ENCODE measurements around the gene RRN3.
"Not testable (repeated sequence)": the region's sequence is repeated elsewhere in the genome, so short reads cannot be mapped to it uniquely, and the experiment has no call there.

DNA sequence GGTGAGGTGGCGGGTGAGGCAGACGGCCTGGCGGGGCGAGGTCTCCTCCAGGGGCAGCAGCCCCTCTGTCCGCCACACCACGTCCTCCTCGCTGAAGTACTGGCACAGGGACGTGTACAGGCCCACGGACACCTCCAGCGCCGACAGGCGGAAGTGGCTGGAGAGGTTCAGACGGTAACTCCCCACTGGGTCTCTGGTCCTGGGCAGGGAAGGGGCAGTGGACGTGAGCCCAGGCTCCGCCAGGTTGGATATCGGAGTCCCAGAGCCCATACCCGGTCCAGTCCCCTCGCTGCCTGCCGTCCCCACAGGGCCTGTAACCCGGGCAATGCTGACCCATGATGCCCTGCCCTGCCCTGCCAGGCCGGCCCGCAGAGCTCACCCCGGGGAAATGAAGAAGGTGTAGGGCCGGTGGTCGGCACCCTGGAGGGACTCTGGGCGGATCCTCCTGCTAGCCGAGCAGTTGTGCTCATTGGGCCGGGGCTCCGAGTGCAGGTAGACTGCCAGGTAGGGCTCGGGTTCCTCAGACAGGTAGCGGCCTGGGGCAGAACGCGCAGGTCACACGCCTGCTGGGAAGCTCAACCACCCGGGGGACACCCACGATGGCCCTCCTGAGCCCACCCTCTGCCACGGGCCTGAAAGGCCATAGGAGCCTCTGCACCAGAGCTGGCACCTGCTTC lies 36.3 kb upstream of the RRN3 start:
- TF ChIP-seq, protein P1, sequence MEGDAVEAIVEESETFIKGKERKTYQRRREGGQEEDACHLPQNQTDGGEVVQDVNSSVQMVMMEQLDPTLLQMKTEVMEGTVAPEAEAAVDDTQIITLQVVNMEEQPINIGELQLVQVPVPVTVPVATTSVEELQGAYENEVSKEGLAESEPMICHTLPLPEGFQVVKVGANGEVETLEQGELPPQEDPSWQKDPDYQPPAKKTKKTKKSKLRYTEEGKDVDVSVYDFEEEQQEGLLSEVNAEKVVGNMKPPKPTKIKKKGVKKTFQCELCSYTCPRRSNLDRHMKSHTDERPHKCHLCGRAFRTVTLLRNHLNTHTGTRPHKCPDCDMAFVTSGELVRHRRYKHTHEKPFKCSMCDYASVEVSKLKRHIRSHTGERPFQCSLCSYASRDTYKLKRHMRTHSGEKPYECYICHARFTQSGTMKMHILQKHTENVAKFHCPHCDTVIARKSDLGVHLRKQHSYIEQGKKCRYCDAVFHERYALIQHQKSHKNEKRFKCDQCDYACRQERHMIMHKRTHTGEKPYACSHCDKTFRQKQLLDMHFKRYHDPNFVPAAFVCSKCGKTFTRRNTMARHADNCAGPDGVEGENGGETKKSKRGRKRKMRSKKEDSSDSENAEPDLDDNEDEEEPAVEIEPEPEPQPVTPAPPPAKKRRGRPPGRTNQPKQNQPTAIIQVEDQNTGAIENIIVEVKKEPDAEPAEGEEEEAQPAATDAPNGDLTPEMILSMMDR (IDR thresholded peaks at IDR 0.05; ENCODE audit: insufficient read depth, low read length) = not testable (repeated sequence)
- TF ChIP-seq, protein P2, sequence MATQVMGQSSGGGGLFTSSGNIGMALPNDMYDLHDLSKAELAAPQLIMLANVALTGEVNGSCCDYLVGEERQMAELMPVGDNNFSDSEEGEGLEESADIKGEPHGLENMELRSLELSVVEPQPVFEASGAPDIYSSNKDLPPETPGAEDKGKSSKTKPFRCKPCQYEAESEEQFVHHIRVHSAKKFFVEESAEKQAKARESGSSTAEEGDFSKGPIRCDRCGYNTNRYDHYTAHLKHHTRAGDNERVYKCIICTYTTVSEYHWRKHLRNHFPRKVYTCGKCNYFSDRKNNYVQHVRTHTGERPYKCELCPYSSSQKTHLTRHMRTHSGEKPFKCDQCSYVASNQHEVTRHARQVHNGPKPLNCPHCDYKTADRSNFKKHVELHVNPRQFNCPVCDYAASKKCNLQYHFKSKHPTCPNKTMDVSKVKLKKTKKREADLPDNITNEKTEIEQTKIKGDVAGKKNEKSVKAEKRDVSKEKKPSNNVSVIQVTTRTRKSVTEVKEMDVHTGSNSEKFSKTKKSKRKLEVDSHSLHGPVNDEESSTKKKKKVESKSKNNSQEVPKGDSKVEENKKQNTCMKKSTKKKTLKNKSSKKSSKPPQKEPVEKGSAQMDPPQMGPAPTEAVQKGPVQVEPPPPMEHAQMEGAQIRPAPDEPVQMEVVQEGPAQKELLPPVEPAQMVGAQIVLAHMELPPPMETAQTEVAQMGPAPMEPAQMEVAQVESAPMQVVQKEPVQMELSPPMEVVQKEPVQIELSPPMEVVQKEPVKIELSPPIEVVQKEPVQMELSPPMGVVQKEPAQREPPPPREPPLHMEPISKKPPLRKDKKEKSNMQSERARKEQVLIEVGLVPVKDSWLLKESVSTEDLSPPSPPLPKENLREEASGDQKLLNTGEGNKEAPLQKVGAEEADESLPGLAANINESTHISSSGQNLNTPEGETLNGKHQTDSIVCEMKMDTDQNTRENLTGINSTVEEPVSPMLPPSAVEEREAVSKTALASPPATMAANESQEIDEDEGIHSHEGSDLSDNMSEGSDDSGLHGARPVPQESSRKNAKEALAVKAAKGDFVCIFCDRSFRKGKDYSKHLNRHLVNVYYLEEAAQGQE (IDR thresholded peaks at IDR 0.05; ENCODE audit: insufficient replicate concordance, low read depth) = not testable (repeated sequence)
- TF ChIP-seq POLR2AphosphoS5, GABPA (IDR thresholded peaks at IDR 0.05; ENCODE audit: low read depth): not testable (repeated sequence)
